ENCODE results near the gene IL32.

The IL32 gene

GRCh38 chr16:3112881-3113574 is 47.6 kb downstream of the IL32 start:
- in situ Hi-C loops (cut with MboI; ENCODE audit: low sequenced_read_pairs) = no loop called here

GRCh38 chr16:3113765-3114479 is 48.5 kb downstream of the IL32 start:
- in situ Hi-C loops (cut with MboI; ENCODE audit: low sequenced_read_pairs) = no loop called here

GRCh38 chr16:3115003-3115402 is 49.6 kb downstream of the IL32 start:
- in situ Hi-C loops (cut with MboI; ENCODE audit: low sequenced_read_pairs) = no loop called here

DNA sequence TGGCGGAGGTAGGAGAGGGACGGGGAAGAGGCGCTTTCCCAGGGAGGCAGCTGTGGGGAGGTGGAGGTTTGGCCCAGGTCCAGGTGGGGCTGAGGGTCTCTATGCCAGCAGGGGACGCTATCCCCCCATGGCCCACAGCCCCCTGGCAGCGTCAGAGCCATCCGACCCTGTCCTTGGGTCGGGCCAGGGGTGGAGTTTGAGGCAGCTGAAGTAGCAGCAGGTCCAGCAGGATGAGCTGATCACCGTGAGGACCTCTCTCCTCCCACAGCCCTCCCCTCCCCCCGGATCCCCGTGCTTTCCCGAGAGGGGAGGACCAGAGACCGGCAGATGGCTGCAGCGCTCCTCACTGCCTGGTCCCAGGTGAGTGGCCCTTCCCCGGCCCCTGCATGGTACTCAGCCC is 50.1 kb downstream of the IL32 start:
- in situ Hi-C loops (cut with MboI; ENCODE audit: low sequenced_read_pairs) = no loop called here

- in situ Hi-C loops (cut with MboI; ENCODE audit: low sequenced_read_pairs) = no loop called here
Measured at GRCh38 chr16:3118204-3118790, 52.9 kb downstream of the IL32 start.

DNA sequence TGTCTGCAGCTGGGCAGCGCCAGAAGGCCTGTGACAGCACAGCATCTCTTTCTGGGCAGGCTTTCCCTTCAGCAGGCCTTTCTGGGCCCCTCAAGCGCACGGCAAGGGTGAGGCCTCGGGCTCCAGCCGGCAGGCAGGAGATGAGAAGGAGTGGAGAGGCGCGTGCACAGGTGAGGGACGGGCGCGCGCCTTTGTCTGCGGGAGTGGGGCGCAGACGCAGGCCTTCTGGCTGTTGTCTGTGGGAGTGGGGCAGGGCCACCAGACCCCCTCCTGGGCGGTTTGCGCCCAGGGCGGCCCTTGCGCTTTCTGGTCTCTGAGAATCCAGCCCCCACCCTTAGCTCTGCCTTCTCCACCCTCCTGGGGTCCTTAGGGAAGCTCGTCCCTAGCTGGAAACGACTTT is 53.4 kb downstream of the IL32 start:
- in situ Hi-C loops (cut with MboI; ENCODE audit: low sequenced_read_pairs) = no loop called here

Data from HL-60/S4 (cell line).